Measurements from ENCODE around the gene TGFA. TPM values are rescaled to one million over a fixed set of nuclear protein-coding genes. Genes with fewer than 3 reads are reported as not detected.

TGFA gene
- total RNA-seq, 4 donors from 2014 or later, result 19.2 to 62.4 (median 41.7) TPM

GRCh38 chr2:70583091-70583490 is 29.5 kb upstream of the TGFA start:
- Histone ChIP-seq H3K4me3 (no peak overlapping the region), H3K4me1 (no peaks in the 10 kb centered on the region), H3K9me3 (no peaks in the 10 kb centered on the region), H3K27ac (no peak overlapping the region), H3K36me3 (no peaks in the 10 kb centered on the region), H3K27me3 (peaks cover 3% of the 10 kb centered on the region)
- DNase-seq (ENCODE audit: low spot score in 2 of 2), result no peak
- TF ChIP-seq POLR2AphosphoS5 (IDR thresholded peaks at IDR 0.05), result no peak
- no peak for TF ChIP-seq CTCF (IDR thresholded peaks at IDR 0.05)
- TF ChIP-seq POLR2A (IDR thresholded peaks at IDR 0.05), result no peak
- TF ChIP-seq EP300 (IDR thresholded peaks at IDR 0.05), result no peak
- 85% methylated on average over 7 of the region's 7 CpGs for WGBS

- Histone ChIP-seq H3K9me3 (no peaks in the 10 kb centered on the region), H3K36me3 (no peaks in the 10 kb centered on the region), H3K4me1 (no peaks in the 10 kb centered on the region), H3K27ac (no peak overlapping the region), H3K27me3 (peaks cover 3% of the 10 kb centered on the region), H3K4me3 (no peak overlapping the region)
- no peak for DNase-seq (ENCODE audit: low spot score in 2 of 2)
- no peak for TF ChIP-seq CTCF (IDR thresholded peaks at IDR 0.05)
- no peak for TF ChIP-seq EP300 (IDR thresholded peaks at IDR 0.05)
- TF ChIP-seq POLR2AphosphoS5 (IDR thresholded peaks at IDR 0.05), result no peak
- TF ChIP-seq POLR2A (IDR thresholded peaks at IDR 0.05), result no peak
Observed at GRCh38 chr2:70580352-70580751, 26.7 kb upstream of the TGFA start.

- no peak for DNase-seq (ENCODE audit: low spot score in 2 of 2)
- Histone ChIP-seq H3K4me1 (peaks cover 2% of the 10 kb centered on the region), H3K27ac (no peak overlapping the region), H3K27me3 (no peaks in the 10 kb centered on the region), H3K4me3 (no peak overlapping the region), H3K9me3 (no peaks in the 10 kb centered on the region), H3K36me3 (no peaks in the 10 kb centered on the region)
- no peak for TF ChIP-seq POLR2AphosphoS5 (IDR thresholded peaks at IDR 0.05)
- TF ChIP-seq CTCF (IDR thresholded peaks at IDR 0.05), result no peak
- no peak for TF ChIP-seq POLR2A (IDR thresholded peaks at IDR 0.05)
- no peak for TF ChIP-seq EP300 (IDR thresholded peaks at IDR 0.05)
- 83% methylated on average over 3 of the region's 3 CpGs for WGBS
Observed at GRCh38 chr2:70574618-70575017, 21.0 kb upstream of the TGFA start.

- TF ChIP-seq CTCF (IDR thresholded peaks at IDR 0.05) (no peak), POLR2A (IDR thresholded peaks at IDR 0.05) (no peak), POLR2AphosphoS5 (IDR thresholded peaks at IDR 0.05) (no peak), EP300 (IDR thresholded peaks at IDR 0.05) (no peak)
Observed at GRCh38 chr2:70574109-70574508, 20.5 kb upstream of the TGFA start.

GRCh38 chr2:70570041-70570661 is 16.5 kb upstream of the TGFA start:
- DNase-seq (ENCODE audit: low spot score in 2 of 2), result no peak

More at GRCh38 chr2:70574109-70574508, 20.5 kb upstream of the TGFA start:
- Histone ChIP-seq H3K4me3 (no peak overlapping the region), H3K9me3 (no peaks in the 10 kb centered on the region), H3K27me3 (no peaks in the 10 kb centered on the region), H3K27ac (no peak overlapping the region), H3K36me3 (no peaks in the 10 kb centered on the region), H3K4me1 (peaks cover 8% of the 10 kb centered on the region)
- no peak for DNase-seq (ENCODE audit: low spot score in 2 of 2)
- 79% methylated on average over 2 of the region's 2 CpGs for WGBS

GRCh38 chr2:70569559-70569958 is 15.9 kb upstream of the TGFA start:
- Histone ChIP-seq H3K27me3 (no peaks in the 10 kb centered on the region), H3K27ac (peak overlapping the region; percentile 25), H3K9me3 (no peaks in the 10 kb centered on the region), H3K36me3 (no peaks in the 10 kb centered on the region), H3K4me3 (no peak overlapping the region), H3K4me1 (peaks cover 10% of the 10 kb centered on the region)
- no peak for TF ChIP-seq CTCF (IDR thresholded peaks at IDR 0.05)
- no peak for TF ChIP-seq EP300 (IDR thresholded peaks at IDR 0.05)
- WGBS, result 81% methylated on average over 6 of the region's 6 CpGs
- DNase-seq (ENCODE audit: low spot score in 2 of 2), result no peak

More at GRCh38 chr2:70570041-70570661, 16.5 kb upstream of the TGFA start:
- Histone ChIP-seq H3K27me3 (no peaks in the 10 kb centered on the region), H3K27ac (peak overlapping the region; percentile 25), H3K9me3 (no peaks in the 10 kb centered on the region), H3K4me3 (no peak overlapping the region), H3K4me1 (peaks cover 10% of the 10 kb centered on the region), H3K36me3 (no peaks in the 10 kb centered on the region)
- no peak for TF ChIP-seq POLR2AphosphoS5 (IDR thresholded peaks at IDR 0.05)
- 44% methylated on average over 7 of the region's 7 CpGs for WGBS
